ENCODE results near the gene FARSA. TPM values are rescaled to one million over a fixed set of nuclear protein-coding genes. Genes with fewer than 3 reads are reported as not detected.

Gene FARSA
- total and polyA plus RNA-seq, 2 of the 4 experiments (the other 2 are of a cell fraction) = 49.3 to 80.9 TPM

DNA sequence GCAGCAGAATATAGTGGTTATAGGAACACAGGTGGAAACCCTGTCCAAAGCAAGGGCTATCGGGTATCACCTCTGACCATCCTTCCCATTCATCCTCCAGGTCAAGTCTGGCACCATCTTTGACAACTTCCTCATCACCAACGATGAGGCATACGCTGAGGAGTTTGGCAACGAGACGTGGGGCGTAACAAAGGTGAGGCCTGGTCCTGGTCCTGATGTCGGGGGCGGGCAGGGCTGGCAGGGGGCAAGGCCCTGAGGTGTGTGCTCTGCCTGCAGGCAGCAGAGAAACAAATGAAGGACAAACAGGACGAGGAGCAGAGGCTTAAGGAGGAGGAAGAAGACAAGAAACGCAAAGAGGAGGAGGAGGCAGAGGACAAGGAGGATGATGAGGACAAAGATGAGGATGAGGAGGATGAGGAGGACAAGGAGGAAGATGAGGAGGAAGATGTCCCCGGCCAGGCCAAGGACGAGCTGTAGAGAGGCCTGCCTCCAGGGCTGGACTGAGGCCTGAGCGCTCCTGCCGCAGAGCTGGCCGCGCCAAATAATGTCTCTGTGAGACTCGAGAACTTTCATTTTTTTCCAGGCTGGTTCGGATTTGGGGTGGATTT is 10.0 kb upstream of the FARSA start:
- Histone ChIP-seq H3K4me3 (ENCODE audit: insufficient read depth, low read depth, low read length) (no peak overlapping the region), H3K27ac (ENCODE audit: insufficient read depth, low read length) (no peak overlapping the region; the same call in 1 of the 2 replicates), H3K18ac (ENCODE audit: low read depth, low read length) (no peak overlapping the region), H3K36me3 (ENCODE audit: control insufficient read depth, insufficient read depth, low read length) (peaks cover 57% of the 10 kb centered on the region), H2BK15ac (ENCODE audit: low read depth, low read length) (no peak overlapping the region), H3K23ac (ENCODE audit: low read depth, low read length) (no peak overlapping the region), H4K5ac (ENCODE audit: low read depth, low read length) (no peak overlapping the region), H3K14ac (replicated peaks; ENCODE audit: low read depth, low read length) (0 out of 2 replicates have a peak overlapping the region, but pooled peaks have one; percentile 35), H2BK5ac (ENCODE audit: low read depth, low read length, poor library complexity, severe bottlenecking) (no peak overlapping the region), H2BK120ac (ENCODE audit: low read depth, low read length) (no peak overlapping the region), H2AK5ac (ENCODE audit: low read depth, low read length) (peak overlapping the region; percentile 23; the same call in 1 of the 2 replicates), H3K4ac (ENCODE audit: low read depth, low read length) (no peak overlapping the region), H2AK9ac (replicated peaks; ENCODE audit: low read depth, low read length, poor library complexity) (peak overlapping the region; percentile 17), H3K56ac (ENCODE audit: extremely low read depth, insufficient read depth, low read length) (no peak overlapping the region), H4K8ac (ENCODE audit: low read depth in 2 of 2, low read length in 2 of 2) (no peak overlapping the region), H2AFZ (replicated peaks; ENCODE audit: low read length, poor library complexity) (no peak overlapping the region), H3K79me1 (ENCODE audit: low read depth in 1 of 2, low read length in 2 of 2) (peaks cover 22 to 72% of the 10 kb centered on the region in 2 experiments), H3K9me1 (ENCODE audit: insufficient read depth, low read length) (peaks cover 22% of the 10 kb centered on the region), H3K9me3 (ENCODE audit: control insufficient read depth, insufficient read depth, low read length) (no peaks in the 10 kb centered on the region), H3K4me2 (ENCODE audit: low read depth, low read length) (no peak overlapping the region), H4K20me1 (ENCODE audit: insufficient read depth, low read length) (peaks cover 75% of the 10 kb centered on the region), H4K91ac (ENCODE audit: insufficient read depth, low read depth, low read length) (no peak overlapping the region), H2BK20ac (ENCODE audit: low read depth, low read length) (no peak overlapping the region), H3K9ac (ENCODE audit: low read depth, low read length) (no peak overlapping the region), H3K27me3 (ENCODE audit: control insufficient read depth, insufficient read depth, low read length) (no peaks in the 10 kb centered on the region), H3K4me1 (ENCODE audit: control insufficient read depth, insufficient read depth, low read length) (peaks cover 14% of the 10 kb centered on the region)
- intact Hi-C loops (cut with micrococcal nuclease) (no loop called here), dilution Hi-C loops (cut with HindIII; ENCODE audit: low sequenced_read_pairs, unreplicated experiment) (no loop called here), in situ Hi-C loops (cut with MboI; ENCODE audit: low sequenced_read_pairs) (no loop called here)
- DNase-seq = no peak
- 97% methylated on average over 7 of the region's 18 CpGs; no CpG with 5 or more reads in 1 of the 2 experiments for WGBS, 2 experiments (ENCODE audit: extremely low coverage in 2 of 2, insufficient read length in 1 of 2)
- ChIA-PET CTCF (no interaction called here), POLR2A (ENCODE audit: unreplicated experiment) (interaction anchor here (0.7 kb wide), 1 partner anchor 62 kb away, joined by 6 read pairs; the partner anchor contains the start of gene DNASE2)
- TF ChIP-seq FOS (IDR thresholded peaks at IDR 0.05; ENCODE audit: low read depth, low read length) (no peak), RFX5 (IDR thresholded peaks at IDR 0.05; ENCODE audit: low read depth, low read length) (no peak), SMC3 (IDR thresholded peaks at IDR 0.05; ENCODE audit: low read depth, low read length) (no peak), MAFK (IDR thresholded peaks at IDR 0.05; ENCODE audit: low read depth, low read length) (no peak), POLR2A (IDR thresholded peaks at IDR 0.05; ENCODE audit: low read depth, low read length) (no peak), CEBPB (IDR thresholded peaks at IDR 0.05; ENCODE audit: low read depth, low read length) (no peak), RCOR1 (IDR thresholded peaks at IDR 0.05; ENCODE audit: insufficient replicate concordance, low read length) (no peak), MAZ (IDR thresholded peaks at IDR 0.05; ENCODE audit: borderline replicate concordance, low read depth, low read length) (no peak), NFE2L2 (IDR thresholded peaks at IDR 0.05; ENCODE audit: low read depth, low read length) (no peak), CHD1 (IDR thresholded peaks at IDR 0.05; ENCODE audit: low read depth, low read length) (no peak), BHLHE40 (IDR thresholded peaks at IDR 0.05; ENCODE audit: low read depth, low read length) (no peak), MXI1 (IDR thresholded peaks at IDR 0.05; ENCODE audit: borderline replicate concordance, low read depth, low read length) (no peak), RAD21 (IDR thresholded peaks at IDR 0.05; ENCODE audit: low read length) (no peak)
- TF ChIP-seq, protein P1, sequence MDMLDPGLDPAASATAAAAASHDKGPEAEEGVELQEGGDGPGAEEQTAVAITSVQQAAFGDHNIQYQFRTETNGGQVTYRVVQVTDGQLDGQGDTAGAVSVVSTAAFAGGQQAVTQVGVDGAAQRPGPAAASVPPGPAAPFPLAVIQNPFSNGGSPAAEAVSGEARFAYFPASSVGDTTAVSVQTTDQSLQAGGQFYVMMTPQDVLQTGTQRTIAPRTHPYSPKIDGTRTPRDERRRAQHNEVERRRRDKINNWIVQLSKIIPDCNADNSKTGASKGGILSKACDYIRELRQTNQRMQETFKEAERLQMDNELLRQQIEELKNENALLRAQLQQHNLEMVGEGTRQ (IDR thresholded peaks at IDR 0.05; ENCODE audit: low read depth, low read length) = no peak
- TF ChIP-seq, protein P2, sequence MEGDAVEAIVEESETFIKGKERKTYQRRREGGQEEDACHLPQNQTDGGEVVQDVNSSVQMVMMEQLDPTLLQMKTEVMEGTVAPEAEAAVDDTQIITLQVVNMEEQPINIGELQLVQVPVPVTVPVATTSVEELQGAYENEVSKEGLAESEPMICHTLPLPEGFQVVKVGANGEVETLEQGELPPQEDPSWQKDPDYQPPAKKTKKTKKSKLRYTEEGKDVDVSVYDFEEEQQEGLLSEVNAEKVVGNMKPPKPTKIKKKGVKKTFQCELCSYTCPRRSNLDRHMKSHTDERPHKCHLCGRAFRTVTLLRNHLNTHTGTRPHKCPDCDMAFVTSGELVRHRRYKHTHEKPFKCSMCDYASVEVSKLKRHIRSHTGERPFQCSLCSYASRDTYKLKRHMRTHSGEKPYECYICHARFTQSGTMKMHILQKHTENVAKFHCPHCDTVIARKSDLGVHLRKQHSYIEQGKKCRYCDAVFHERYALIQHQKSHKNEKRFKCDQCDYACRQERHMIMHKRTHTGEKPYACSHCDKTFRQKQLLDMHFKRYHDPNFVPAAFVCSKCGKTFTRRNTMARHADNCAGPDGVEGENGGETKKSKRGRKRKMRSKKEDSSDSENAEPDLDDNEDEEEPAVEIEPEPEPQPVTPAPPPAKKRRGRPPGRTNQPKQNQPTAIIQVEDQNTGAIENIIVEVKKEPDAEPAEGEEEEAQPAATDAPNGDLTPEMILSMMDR (conservative IDR thresholded peaks at IDR 0.05; ENCODE audit: low read depth, low read length) = no peak
- TF ChIP-seq, protein P3, sequence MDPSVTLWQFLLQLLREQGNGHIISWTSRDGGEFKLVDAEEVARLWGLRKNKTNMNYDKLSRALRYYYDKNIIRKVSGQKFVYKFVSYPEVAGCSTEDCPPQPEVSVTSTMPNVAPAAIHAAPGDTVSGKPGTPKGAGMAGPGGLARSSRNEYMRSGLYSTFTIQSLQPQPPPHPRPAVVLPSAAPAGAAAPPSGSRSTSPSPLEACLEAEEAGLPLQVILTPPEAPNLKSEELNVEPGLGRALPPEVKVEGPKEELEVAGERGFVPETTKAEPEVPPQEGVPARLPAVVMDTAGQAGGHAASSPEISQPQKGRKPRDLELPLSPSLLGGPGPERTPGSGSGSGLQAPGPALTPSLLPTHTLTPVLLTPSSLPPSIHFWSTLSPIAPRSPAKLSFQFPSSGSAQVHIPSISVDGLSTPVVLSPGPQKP (IDR thresholded peaks at IDR 0.05; ENCODE audit: borderline replicate concordance, low read depth, low read length) = no peak
- no peak for ATAC-seq (ENCODE audit: low read depth)
- BruUV-seq (replicated peaks) = no TSS peak

Data from IMR-90 (cell line).